HepG2 (cell line): ENCODE data around the gene AJM1. TPM values are rescaled to one million over a fixed set of nuclear protein-coding genes. Genes with fewer than 3 reads are reported as not detected.

Experiments used
- ATAC-seq: fragments of 200-7000 bp; cut with Tn5 transposase; 3 replicates; pipeline ENCODE4 v1.9.1; 2020; ENCODE audit warnings: mild to moderate bottlenecking, moderate library complexity
- BruUV-seq: library from RNA; stranded (reverse); fragments of 400-500 nt; replicated peaks from 2 replicates; lab custom pipeline; 2021; lab: Mats Ljungman, UMichigan
- CTCF ChIA-PET: fragments of 300-600 bp; formaldehyde crosslinking; extraction: SDS; loops from one replicate; lab custom pipeline; 2021; ENCODE audit warnings: low total read pairs, inconsistent platforms, low intra/inter-chr PET ratio; lab: Yijun Ruan, JAX
- POLR2A ChIA-PET: fragments of 350-600 bp; sonication (Branson Sonifier 250); formaldehyde crosslinking; loops from one replicate; lab custom pipeline; 2020; ENCODE audit warnings: antibody characterized with exemption, inconsistent platforms; lab: Yijun Ruan, JAX
- DNase-seq: peaks from one replicate; pipeline ENCODE4 v3.0.0-alpha.2; 2015; ENCODE audit warnings: low spot score
- FAIRE-seq: peaks from 3 replicates; lab custom pipeline; 2011; peaks lifted over from hg19 to GRCh38; lab: Jason Lieb, UNC
- H2AFZ ChIP-seq: one replicate; pipeline ENCODE4 v1.6.1; 2011; ENCODE audit warnings: low read length, inconsistent platforms
- H3K27ac ChIP-seq: fragments of 300-600 bp; 3 replicates; pipeline ENCODE4 v1.8.0; 2011; ENCODE audit warnings: mixed run types, mild to moderate bottlenecking, mixed read lengths, low read length, inconsistent platforms; ENCODE audit not compliant: insufficient read depth; ENCODE audit errors: extremely low read length
- H3K27me3 ChIP-seq, 2 experiments: fragments of 200-600 bp in 1 of 2; 2 replicates in 1 of 2; 3 replicates in 1 of 2; pipeline versions ENCODE4 v1.6.0 to v1.8.0; 2011; ENCODE audit warnings: low read length in 2 of 2, mild to moderate bottlenecking in 2 of 2, moderate library complexity in 2 of 2, inconsistent platforms in 1 of 2; ENCODE audit not compliant: insufficient read depth in 2 of 2, control insufficient read depth in 1 of 2
- H3K36me3 ChIP-seq, 2 experiments: fragments of 200-600 bp in 1 of 2; replicated peaks in 1 of 2; 2 replicates in 1 of 2; 3 replicates in 1 of 2; pipeline versions ENCODE4 v1.5.1 to v1.8.0; 2011; ENCODE audit warnings: low read length in 2 of 2, inconsistent platforms in 1 of 2; ENCODE audit not compliant: insufficient read depth in 2 of 2, control insufficient read depth in 1 of 2
- H3K4me1 ChIP-seq: 2 replicates; pipeline ENCODE4 v1.5.1; 2012; ENCODE audit warnings: low read length, inconsistent platforms; ENCODE audit not compliant: insufficient read depth
- H3K4me2 ChIP-seq: 2 replicates; pipeline ENCODE4 v1.6.0; 2011; ENCODE audit warnings: low read depth, low read length, inconsistent platforms
- H3K4me3 ChIP-seq, 3 experiments: fragments of 200-600 bp in 1 of 3; sonication (generic), shearing (Covaris generic) in 1 of 3; replicated peaks in 1 of 3; 2 replicates each; pipeline ENCODE4 v1.5.1; 2011 to 2016; ENCODE audit warnings: low read length in 3 of 3, inconsistent platforms in 2 of 3, low read depth in 2 of 3, mild to moderate bottlenecking in 2 of 3, control low read depth in 1 of 3, mixed read lengths in 1 of 3; ENCODE audit not compliant: insufficient read depth in 1 of 3
- H3K79me2 ChIP-seq: one replicate; pipeline ENCODE4 v1.6.1; 2011; ENCODE audit warnings: low read length, inconsistent platforms; ENCODE audit not compliant: insufficient read depth
- H3K9ac ChIP-seq: 2 replicates; pipeline ENCODE4 v1.6.0; 2011; ENCODE audit warnings: mild to moderate bottlenecking, low read depth, low read length, inconsistent platforms; ENCODE audit not compliant: insufficient read depth
- H3K9me3 ChIP-seq: 2 replicates; pipeline ENCODE4 v1.5.1; 2012; ENCODE audit warnings: mild to moderate bottlenecking, low read length
- H4K20me1 ChIP-seq: 2 replicates; pipeline ENCODE4 v1.6.0; 2011; ENCODE audit warnings: inconsistent platforms, mild to moderate bottlenecking, low read length, moderate library complexity; ENCODE audit not compliant: insufficient read depth
- BCLAF1 ChIP-seq: fragments of 450-650 bp; IDR thresholded peaks from 2 replicates; pipeline ENCODE4 v1.6.1; 2017; ENCODE audit warnings: mild to moderate bottlenecking
- E2F2 ChIP-seq: sonication (generic); formaldehyde crosslinking; IDR thresholded peaks from 2 replicates; pipeline ENCODE4 v1.4.0; 2020; ENCODE audit warnings: missing genetic modification reagents, borderline replicate concordance
- FOXK2 ChIP-seq: fragments of 450-650 bp; IDR thresholded peaks from 2 replicates; pipeline ENCODE4 v1.6.1; 2016
- HMG20B ChIP-seq: conservative IDR thresholded peaks from 2 replicates; pipeline ENCODE4 v1.6.1; 2016; ENCODE audit warnings: missing genetic modification reagents, missing compliant biosample characterization
- KAT2B ChIP-seq: fragments of 150-350 bp; IDR thresholded peaks from 2 replicates; pipeline ENCODE4 v1.6.1; 2014; ENCODE audit warnings: low read depth, low read length, borderline replicate concordance
- MYPOP ChIP-seq: sonication (generic); formaldehyde crosslinking; IDR thresholded peaks from 2 replicates; pipeline ENCODE4 v1.8.1; 2023; ENCODE audit warnings: mild to moderate bottlenecking, moderate library complexity, missing genetic modification reagents
- NR2F2 ChIP-seq: IDR thresholded peaks from 2 replicates; pipeline ENCODE4 v1.6.1; 2012; ENCODE audit warnings: low read depth, inconsistent platforms, borderline replicate concordance
- ZBTB7A ChIP-seq: sonication (generic); formaldehyde crosslinking; IDR thresholded peaks from 2 replicates; pipeline ENCODE4 v1.8.0; 2022; ENCODE audit warnings: mild to moderate bottlenecking, missing genetic modification reagents
- ZNF264 ChIP-seq: sonication (generic); formaldehyde crosslinking; IDR thresholded peaks from 2 replicates; pipeline ENCODE4 v1.4.0; 2020; ENCODE audit warnings: missing genetic modification reagents
- ZNF318 ChIP-seq: sonication (generic); formaldehyde crosslinking; IDR thresholded peaks from 2 replicates; pipeline ENCODE4 v1.4.0; 2020; ENCODE audit warnings: mild to moderate bottlenecking, missing genetic modification reagents
- ZSCAN22 ChIP-seq: sonication (generic); formaldehyde crosslinking; IDR thresholded peaks from 2 replicates; pipeline ENCODE4 v1.4.0; 2020; ENCODE audit warnings: mild to moderate bottlenecking, missing genetic modification reagents
- WGBS: methylation state at CpG from one replicate; pipeline ENCODE4 v1.1.6; 2017; ENCODE audit warnings: low lambda C conversion rate; 5-methylcytosine and 5-hydroxymethylcytosine counted together
- in situ Hi-C: cut with HindIII; loops from 2 replicates; pipeline ENCODE4 v1.10.0; 2017; ENCODE audit warnings: low pct_unique_long_range_greater_than_20kb; ENCODE audit not compliant: extremely low pct_ligation_motif_present
- intact Hi-C: fragments of 100-400 bp; cut with micrococcal nuclease; formaldehyde crosslinking; loops from one replicate; pipeline ENCODE4 v1.10.0; 2022; ENCODE audit not compliant: unreplicated experiment
- polyA plus RNA-seq, 8 experiments: library from polyadenylated mRNA; depleted of rRNA in 3 of 8; stranded (reverse) in 7 of 8; unstranded in 1 of 8; fragments of >200 nt; fragmentation: Illumina TruSeq in 4 of 8; extraction: Trizol in 4 of 8; gene quantifications; 2 replicates each; pipeline versions ENCODE4 v1.2.1 to v1.2.3, GENCODE V29; 2011 to 2016; ENCODE audit warnings: low read depth in 4 of 8, missing spikeins in 1 of 8, mixed read lengths in 1 of 8; ENCODE audit not compliant: insufficient read depth in 1 of 8
- total RNA-seq, 5 experiments: library from RNA; depleted of rRNA; stranded (reverse); fragments of >200 nt; fragmentation: Illumina TruSeq; extraction: Trizol; gene quantifications; 2 replicates each; pipeline ENCODE4 v1.2.3, GENCODE V29; 2016; ENCODE audit warnings: low read depth in 1 of 5

AJM1 gene
- total and polyA plus RNA-seq, 2 of the 13 experiments (the other 11 are each of a cell fraction or from before 2014, with no cell fraction given), result 1.1 to 1.2 TPM

GRCh38 chr9:136832581-136832980 is 9.7 kb upstream of the AJM1 start:
- Histone ChIP-seq H3K27me3 (no peaks in the 10 kb centered on the region), H3K27ac (no peak overlapping the region), H3K36me3 (peaks cover 31 to 50% of the 10 kb centered on the region in 2 experiments), H3K9me3 (no peaks in the 10 kb centered on the region), H3K79me2 (no peaks in the 10 kb centered on the region), H4K20me1 (no peaks in the 10 kb centered on the region), H3K4me1 (no peaks in the 10 kb centered on the region), H3K4me3 (no peak overlapping the region), H3K9ac (no peak overlapping the region), H2AFZ (no peak overlapping the region), H3K4me2 (no peak overlapping the region)
- BruUV-seq, result no TSS peak
- FAIRE-seq, result no peak
- no peak for DNase-seq
- CTCF ChIA-PET, result no interaction called here
- 95% methylated on average over 8 of the region's 9 CpGs for WGBS
- intact Hi-C loops, result no loop called here
- POLR2A ChIA-PET, result no interaction called here
- no peak for ATAC-seq
- in situ Hi-C loops, result no loop called here
- TF ChIP-seq FOXK2 (no peak), NR2F2 (no peak), HMG20B (no peak), ZNF318 (CRISPR knock-in tag) (no peak), ZNF264 (CRISPR knock-in tag) (no peak), E2F2 (CRISPR knock-in tag) (no peak), MYPOP (CRISPR knock-in tag) (no peak), BCLAF1 (no peak), ZSCAN22 (no peak), KAT2B (no peak), ZBTB7A (no peak)
